ENCODE results near the gene TPK1. TPM values are rescaled to one million over a fixed set of nuclear protein-coding genes. Genes with fewer than 3 reads are reported as not detected.

TPK1 gene
- polyA plus RNA-seq, 1 experiment = 0.38 TPM

DNA sequence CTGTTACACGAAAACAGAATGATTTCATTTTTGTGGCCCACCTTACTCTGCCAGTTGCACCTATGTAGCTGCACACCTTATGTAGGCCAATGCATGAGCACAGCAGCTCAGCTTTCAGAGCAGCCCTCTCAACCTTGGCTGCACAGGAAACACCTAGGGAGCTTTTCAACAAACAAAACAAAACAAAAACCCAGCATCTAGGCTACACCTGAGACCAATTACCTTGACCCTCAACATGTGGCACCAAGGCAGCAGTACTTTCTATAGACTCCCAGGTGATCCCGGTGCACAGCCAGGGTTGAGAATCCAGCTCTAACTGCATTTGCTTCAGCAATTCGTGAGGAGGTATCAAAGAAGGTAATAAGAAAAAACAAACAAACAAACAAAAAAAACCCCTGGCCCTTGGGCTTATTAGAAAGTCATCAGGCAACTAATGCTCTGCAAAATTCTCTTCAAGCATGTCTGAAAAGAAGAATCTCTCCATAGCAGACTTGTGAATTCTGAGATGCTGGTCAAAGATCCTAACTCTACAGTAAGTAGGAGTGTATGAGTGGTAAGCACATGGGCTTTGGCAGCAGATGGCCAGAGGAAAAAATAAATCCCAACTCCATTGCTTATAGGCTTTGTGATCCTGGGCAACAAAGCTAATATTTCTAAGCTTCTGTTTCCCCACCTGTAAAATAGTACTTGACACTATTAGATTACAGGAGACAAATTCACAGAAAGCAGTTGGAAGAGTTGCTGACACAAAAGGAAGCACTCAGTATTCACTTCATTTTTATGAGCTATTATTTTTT, 318.9 kb downstream of the TPK1 start:
- CTCF ChIA-PET = no interaction called here
- no peak overlapping the region for H3K4me3 ChIP-seq (ENCODE audit: low read depth, low read length)
- peaks cover 5% of the 10 kb centered on the region; the same call in 1 of the 2 replicates for H3K9me3 ChIP-seq (ENCODE audit: control insufficient read depth, insufficient read depth, low read length)
- H3K27me3 ChIP-seq (ENCODE audit: control insufficient read depth, insufficient read depth, low read length) = no peaks in the 10 kb centered on the region
- POLR2A ChIA-PET = no interaction called here
- no peak overlapping the region for H3K27ac ChIP-seq (ENCODE audit: low read depth, low read length)
- TF ChIP-seq, protein P1, sequence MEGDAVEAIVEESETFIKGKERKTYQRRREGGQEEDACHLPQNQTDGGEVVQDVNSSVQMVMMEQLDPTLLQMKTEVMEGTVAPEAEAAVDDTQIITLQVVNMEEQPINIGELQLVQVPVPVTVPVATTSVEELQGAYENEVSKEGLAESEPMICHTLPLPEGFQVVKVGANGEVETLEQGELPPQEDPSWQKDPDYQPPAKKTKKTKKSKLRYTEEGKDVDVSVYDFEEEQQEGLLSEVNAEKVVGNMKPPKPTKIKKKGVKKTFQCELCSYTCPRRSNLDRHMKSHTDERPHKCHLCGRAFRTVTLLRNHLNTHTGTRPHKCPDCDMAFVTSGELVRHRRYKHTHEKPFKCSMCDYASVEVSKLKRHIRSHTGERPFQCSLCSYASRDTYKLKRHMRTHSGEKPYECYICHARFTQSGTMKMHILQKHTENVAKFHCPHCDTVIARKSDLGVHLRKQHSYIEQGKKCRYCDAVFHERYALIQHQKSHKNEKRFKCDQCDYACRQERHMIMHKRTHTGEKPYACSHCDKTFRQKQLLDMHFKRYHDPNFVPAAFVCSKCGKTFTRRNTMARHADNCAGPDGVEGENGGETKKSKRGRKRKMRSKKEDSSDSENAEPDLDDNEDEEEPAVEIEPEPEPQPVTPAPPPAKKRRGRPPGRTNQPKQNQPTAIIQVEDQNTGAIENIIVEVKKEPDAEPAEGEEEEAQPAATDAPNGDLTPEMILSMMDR (IDR thresholded peaks at IDR 0.05; ENCODE audit: low read depth, low read length) = no peak
- no peak for DNase-seq (ENCODE audit: low read depth, low spot score)

DNA sequence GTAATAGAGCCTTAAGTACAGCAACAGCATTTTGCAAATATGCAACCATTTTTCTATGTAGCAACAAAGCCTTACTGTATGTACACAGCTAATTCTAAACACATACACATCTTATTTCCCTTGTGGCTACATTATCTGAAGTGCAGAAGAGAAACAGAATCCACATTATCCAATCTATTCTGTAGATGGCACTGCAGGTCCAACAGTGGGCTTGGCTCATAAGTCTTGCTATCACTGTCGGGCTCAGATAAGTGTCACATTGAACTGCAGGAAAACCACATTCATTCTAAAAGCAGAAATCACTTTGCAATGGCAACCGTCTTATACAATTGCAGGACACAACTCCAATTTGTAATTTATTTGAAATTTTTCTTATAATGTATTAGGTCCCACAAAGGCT, 322.5 kb downstream of the TPK1 start:
- H3K4me3 ChIP-seq (ENCODE audit: low read depth, low read length) = no peak overlapping the region
- peaks cover 5% of the 10 kb centered on the region; the same call in 1 of the 2 replicates for H3K9me3 ChIP-seq (ENCODE audit: control insufficient read depth, insufficient read depth, low read length)
- ChIA-PET POLR2A (no interaction called here), CTCF (no interaction called here)
- H3K27ac ChIP-seq (ENCODE audit: low read depth, low read length) = no peak overlapping the region
- TF ChIP-seq, protein P1 (IDR thresholded peaks at IDR 0.05; ENCODE audit: low read depth, low read length) = no peak
- H3K27me3 ChIP-seq (ENCODE audit: control insufficient read depth, insufficient read depth, low read length) = no peaks in the 10 kb centered on the region
- DNase-seq (ENCODE audit: low read depth, low spot score) = no peak

DNA sequence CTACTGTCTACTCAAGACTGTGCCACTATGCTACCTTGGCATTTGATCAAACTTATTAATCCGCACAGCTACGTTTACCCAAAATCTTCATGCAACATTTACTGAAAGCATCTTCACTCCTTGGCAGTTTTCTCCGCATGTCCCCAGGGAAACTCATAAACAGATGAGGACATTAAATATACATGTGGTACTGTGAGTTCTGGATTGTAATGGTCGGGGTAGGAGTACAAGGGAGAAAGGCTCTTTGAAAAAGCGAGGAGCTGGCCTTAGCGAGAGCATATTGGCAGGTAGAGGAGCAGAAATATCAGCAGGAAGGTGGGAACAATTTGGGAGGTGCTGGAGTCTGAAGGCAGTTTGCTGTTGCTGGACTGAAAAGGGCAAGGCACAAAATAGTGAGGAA, 325.2 kb downstream of the TPK1 start:
- Histone ChIP-seq H3K27me3 (ENCODE audit: control insufficient read depth, insufficient read depth, low read length) (no peaks in the 10 kb centered on the region), H3K27ac (ENCODE audit: low read depth, low read length) (no peak overlapping the region), H3K9me3 (ENCODE audit: control insufficient read depth, insufficient read depth, low read length) (peaks cover 10% of the 10 kb centered on the region), H3K4me3 (ENCODE audit: low read depth, low read length) (no peak overlapping the region)
- CTCF ChIA-PET = no interaction called here
- POLR2A ChIA-PET = no interaction called here
- DNase-seq (ENCODE audit: low read depth, low spot score) = no peak
- TF ChIP-seq, protein P1 (IDR thresholded peaks at IDR 0.05; ENCODE audit: low read depth, low read length) = no peak

DNA sequence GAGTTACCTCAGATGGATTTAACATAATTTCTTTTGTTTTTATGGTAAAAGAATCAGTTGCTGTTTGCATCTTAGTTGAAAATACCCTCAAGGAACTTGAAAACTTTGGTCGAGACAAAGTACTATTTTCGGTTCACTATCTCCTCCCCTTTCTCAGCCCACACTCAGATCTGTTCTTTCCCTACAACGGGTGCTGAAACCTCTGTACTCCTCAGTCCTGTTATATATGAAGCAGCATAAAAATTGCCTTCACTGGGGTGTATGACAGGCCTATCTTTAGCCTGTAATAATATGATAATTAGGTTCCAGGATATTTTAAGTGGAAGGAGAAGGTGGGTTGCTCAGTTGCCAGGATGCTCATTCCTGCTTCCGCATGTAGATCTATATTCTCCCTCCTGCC, 327.2 kb downstream of the TPK1 start:
- Histone ChIP-seq H3K27me3 (ENCODE audit: control insufficient read depth, insufficient read depth, low read length) (no peaks in the 10 kb centered on the region), H3K27ac (ENCODE audit: low read depth, low read length) (no peak overlapping the region), H3K4me3 (ENCODE audit: low read depth, low read length) (no peak overlapping the region), H3K9me3 (ENCODE audit: control insufficient read depth, insufficient read depth, low read length) (peaks cover 9% of the 10 kb centered on the region)
- ChIA-PET CTCF (no interaction called here), POLR2A (no interaction called here)
- DNase-seq (ENCODE audit: low read depth, low spot score) = no peak
- TF ChIP-seq, protein P1 (IDR thresholded peaks at IDR 0.05; ENCODE audit: low read depth, low read length) = no peak

DNA sequence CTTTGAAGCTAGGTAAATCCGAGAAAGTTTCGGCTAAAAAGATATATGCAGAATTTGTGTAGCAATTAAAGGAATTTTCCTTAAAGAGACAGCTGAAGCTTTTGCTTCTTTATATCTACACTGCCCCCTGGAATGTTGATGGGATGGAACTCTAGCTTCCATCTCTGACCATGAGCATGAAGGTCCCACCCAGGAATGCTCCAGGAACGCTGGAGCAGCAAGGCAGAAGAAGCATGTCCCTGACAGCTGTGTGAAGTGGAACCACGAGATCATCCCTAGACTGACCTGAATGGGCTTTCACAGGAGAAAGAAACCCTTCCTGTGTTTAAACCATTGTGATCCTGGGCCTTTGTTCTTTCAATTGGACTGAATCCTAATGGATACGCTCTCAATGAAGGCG, 332.6 kb downstream of the TPK1 start:
- Histone ChIP-seq H3K4me3 (ENCODE audit: low read depth, low read length) (no peak overlapping the region), H3K27ac (ENCODE audit: low read depth, low read length) (no peak overlapping the region), H3K27me3 (ENCODE audit: control insufficient read depth, insufficient read depth, low read length) (no peaks in the 10 kb centered on the region), H3K9me3 (ENCODE audit: control insufficient read depth, insufficient read depth, low read length) (peaks cover 9% of the 10 kb centered on the region)
- ChIA-PET CTCF (no interaction called here), POLR2A (no interaction called here)
- TF ChIP-seq, protein P1 (IDR thresholded peaks at IDR 0.05; ENCODE audit: low read depth, low read length) = no peak
- no peak for DNase-seq (ENCODE audit: low read depth, low spot score)
